GM12873 (cell line): ENCODE results near the gene CERS3.

Source experiments
- CTCF ChIP-seq: IDR thresholded peaks from 2 replicates; pipeline ENCODE4 v1.5.1; 2012; ENCODE audit warnings: low read depth, mild to moderate bottlenecking, moderate library complexity, low read length, control low read depth; ENCODE audit not compliant: insufficient read depth; ENCODE audit errors: missing control alignments

Gene CERS3

GRCh38 chr15:100544946-100545345 is 16.2 kb upstream of the CERS3 start:
- no peak for TF ChIP-seq CTCF

- no peak for TF ChIP-seq CTCF
Observed at GRCh38 chr15:100544338-100544841, 15.6 kb upstream of the CERS3 start.

GRCh38 chr15:100542290-100542689 is 13.5 kb upstream of the CERS3 start:
- no peak for TF ChIP-seq CTCF

- TF ChIP-seq CTCF: no peak
Observed at GRCh38 chr15:100537331-100537730, 8.6 kb upstream of the CERS3 start.

- no peak for TF ChIP-seq CTCF
Observed at GRCh38 chr15:100536733-100537132, 8.0 kb upstream of the CERS3 start.

GRCh38 chr15:100533886-100534285 is 5.1 kb upstream of the CERS3 start:
- no peak for TF ChIP-seq CTCF

- TF ChIP-seq CTCF: no peak
Observed at GRCh38 chr15:100531823-100532327, 3.1 kb upstream of the CERS3 start.

GRCh38 chr15:100531204-100531603 is 2.5 kb upstream of the CERS3 start:
- no peak for TF ChIP-seq CTCF
